Activated gamma-delta T cell (primary cell): ENCODE data around the gene ZNF497.

Experiments used
- DNase-seq: peaks from one replicate; lab custom pipeline; 2025; lab: John Stamatoyannopoulos, UW

The ZNF497 gene

DNA sequence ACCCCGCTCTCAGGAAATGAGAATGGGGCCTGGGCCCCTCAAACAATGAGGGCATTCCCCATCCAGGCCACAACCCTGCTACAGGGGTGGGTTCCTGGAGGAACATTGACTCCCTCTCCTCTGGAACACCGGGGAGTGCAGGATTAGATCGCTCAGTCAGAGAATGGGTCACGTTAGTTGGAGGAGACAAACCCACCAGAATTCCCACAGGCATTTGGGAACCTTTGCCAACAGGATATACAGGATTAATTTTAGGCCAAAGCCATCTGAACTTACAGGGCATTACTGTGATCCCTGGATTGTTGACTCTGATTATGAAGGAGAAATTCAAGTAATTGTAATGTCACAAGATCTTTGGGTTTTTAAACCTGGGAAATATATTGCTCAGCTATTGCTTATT, 54.8 kb downstream of the ZNF497 start:
- no peak for DNase-seq

DNA sequence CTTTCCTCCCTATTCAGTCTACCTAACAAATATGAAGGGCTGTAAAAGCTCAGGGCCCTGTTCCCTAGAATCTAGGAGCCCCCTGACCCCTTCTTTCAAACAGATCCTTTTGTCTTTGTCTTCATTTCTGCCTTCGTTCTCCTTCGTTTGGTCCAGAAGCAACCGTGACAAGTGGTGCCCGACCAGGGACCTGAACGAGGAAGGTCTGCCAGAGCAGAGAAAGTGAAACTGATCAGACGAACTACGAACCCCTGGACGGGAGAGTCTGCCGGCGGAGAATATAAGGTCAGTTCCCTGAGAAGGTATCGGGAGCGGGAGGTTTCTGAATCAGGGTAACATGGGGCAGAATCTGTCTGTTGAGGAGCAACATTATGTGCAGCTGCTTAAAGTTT, 56.6 kb downstream of the ZNF497 start:
- DNase-seq, result no peak

- DNase-seq, result peak; percentile 89
Measured at GRCh38 chr19:58305065-58305931, 57.3 kb downstream of the ZNF497 start, which contains the start of gene ERVK3-1. Gene ERVK3-1, plus strand, starts transcription at chr19:58305377. Its CDS starts 6,792 bp downstream, at chr19:58312169.

GRCh38 chr19:58304748-58305064, 57.8 kb downstream of the ZNF497 start:
- no peak for DNase-seq
